IMR-90 (cell line): ENCODE results near the gene CEP68. TPM values are rescaled to one million over a fixed set of nuclear protein-coding genes. Genes with fewer than 3 reads are reported as not detected.

Source experiments
- MAFK ChIP-seq: IDR thresholded peaks from 2 replicates; pipeline ENCODE4 v1.6.1; 2012; ENCODE audit warnings: low read depth, low read length, improper control_type of control experiment
- RAD21 ChIP-seq: IDR thresholded peaks from 2 replicates; pipeline ENCODE4 v1.6.1; 2012; ENCODE audit warnings: low read length, improper control_type of control experiment
- polyA plus RNA-seq, 3 experiments: library from polyadenylated mRNA; depleted of rRNA; stranded (reverse); fragments of >200 nt; gene quantifications; 2 replicates each; pipeline ENCODE4 v1.2.3, GENCODE V29; 2012; ENCODE audit warnings: low replicate concordance in 1 of 3
- total RNA-seq: library from RNA; depleted of rRNA; stranded (reverse); fragments of >200 nt; gene quantifications from 2 replicates; pipeline ENCODE4 v1.2.3, GENCODE V29; 2012

Gene CEP68
- total and polyA plus RNA-seq, 2 of the 4 experiments (the other 2 are of a cell fraction), result 5.5 to 5.6 TPM

- no peak for TF ChIP-seq RAD21
- no peak for TF ChIP-seq MAFK
Measured at GRCh38 chr2:65062843-65063825, 6.9 kb downstream of the CEP68 start (continued).
